Endometrium (tissue), 2 donors: ENCODE measurements around the gene GIGYF2.
"Not testable (repeated sequence)": the region's sequence is repeated elsewhere in the genome, so short reads cannot be mapped to it uniquely, and the experiment has no call there.

ENCODE experiments used
- FAIRE-seq: peaks from 2 replicates; lab custom pipeline; 2012; peaks lifted over from hg19 to GRCh38; lab: Jason Lieb, UNC
- donor health status: control.
- donor health status: control.

GIGYF2 gene, protein sequence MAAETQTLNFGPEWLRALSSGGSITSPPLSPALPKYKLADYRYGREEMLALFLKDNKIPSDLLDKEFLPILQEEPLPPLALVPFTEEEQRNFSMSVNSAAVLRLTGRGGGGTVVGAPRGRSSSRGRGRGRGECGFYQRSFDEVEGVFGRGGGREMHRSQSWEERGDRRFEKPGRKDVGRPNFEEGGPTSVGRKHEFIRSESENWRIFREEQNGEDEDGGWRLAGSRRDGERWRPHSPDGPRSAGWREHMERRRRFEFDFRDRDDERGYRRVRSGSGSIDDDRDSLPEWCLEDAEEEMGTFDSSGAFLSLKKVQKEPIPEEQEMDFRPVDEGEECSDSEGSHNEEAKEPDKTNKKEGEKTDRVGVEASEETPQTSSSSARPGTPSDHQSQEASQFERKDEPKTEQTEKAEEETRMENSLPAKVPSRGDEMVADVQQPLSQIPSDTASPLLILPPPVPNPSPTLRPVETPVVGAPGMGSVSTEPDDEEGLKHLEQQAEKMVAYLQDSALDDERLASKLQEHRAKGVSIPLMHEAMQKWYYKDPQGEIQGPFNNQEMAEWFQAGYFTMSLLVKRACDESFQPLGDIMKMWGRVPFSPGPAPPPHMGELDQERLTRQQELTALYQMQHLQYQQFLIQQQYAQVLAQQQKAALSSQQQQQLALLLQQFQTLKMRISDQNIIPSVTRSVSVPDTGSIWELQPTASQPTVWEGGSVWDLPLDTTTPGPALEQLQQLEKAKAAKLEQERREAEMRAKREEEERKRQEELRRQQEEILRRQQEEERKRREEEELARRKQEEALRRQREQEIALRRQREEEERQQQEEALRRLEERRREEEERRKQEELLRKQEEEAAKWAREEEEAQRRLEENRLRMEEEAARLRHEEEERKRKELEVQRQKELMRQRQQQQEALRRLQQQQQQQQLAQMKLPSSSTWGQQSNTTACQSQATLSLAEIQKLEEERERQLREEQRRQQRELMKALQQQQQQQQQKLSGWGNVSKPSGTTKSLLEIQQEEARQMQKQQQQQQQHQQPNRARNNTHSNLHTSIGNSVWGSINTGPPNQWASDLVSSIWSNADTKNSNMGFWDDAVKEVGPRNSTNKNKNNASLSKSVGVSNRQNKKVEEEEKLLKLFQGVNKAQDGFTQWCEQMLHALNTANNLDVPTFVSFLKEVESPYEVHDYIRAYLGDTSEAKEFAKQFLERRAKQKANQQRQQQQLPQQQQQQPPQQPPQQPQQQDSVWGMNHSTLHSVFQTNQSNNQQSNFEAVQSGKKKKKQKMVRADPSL (N-terminal part only)

GRCh38 chr2:232697059-232697806 is at the start of gene GIGYF2:
Gene GIGYF2 (plus strand): TSS chr2:232697331. CDS start chr2:232735198, 37,867 bp downstream.
- FAIRE-seq = no peak

- FAIRE-seq = no peak
These were observed 48.1 kb upstream of the GIGYF2 start for GRCh38 chr2:232649033-232649432.

- FAIRE-seq = no peak
These were observed 44.7 kb upstream of the GIGYF2 start for GRCh38 chr2:232652505-232652851.

- FAIRE-seq = no peak
These were observed 43.7 kb upstream of the GIGYF2 start for GRCh38 chr2:232653441-232653840.

GRCh38 chr2:232655392-232655791 is 41.7 kb upstream of the GIGYF2 start:
- no peak for FAIRE-seq

DNA sequence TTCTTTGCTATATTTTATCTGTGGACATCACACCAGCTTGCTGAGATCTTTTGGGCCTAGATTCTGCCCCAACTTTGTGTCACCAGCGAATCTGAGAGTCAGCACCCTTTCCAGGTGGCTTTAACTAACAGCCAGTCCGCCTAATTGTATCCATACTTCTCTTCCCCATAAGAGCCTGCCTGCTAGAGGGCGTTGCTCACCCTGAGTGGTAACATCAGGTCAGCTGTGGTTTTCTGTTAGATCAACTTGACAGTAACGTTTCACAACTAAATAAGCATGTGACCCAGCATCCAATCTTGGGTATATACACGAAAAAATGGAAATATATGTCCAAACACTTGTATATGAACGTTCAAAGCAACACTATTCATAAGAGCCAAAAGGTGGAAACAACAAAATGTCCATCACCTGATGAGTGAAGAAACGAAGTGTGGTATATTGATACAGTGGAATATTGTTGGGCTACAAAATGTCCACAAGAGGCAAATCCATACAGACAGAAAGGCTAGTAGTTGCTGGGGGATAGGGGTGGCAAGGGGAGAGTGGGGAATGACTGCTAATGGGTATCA is 38.8 kb upstream of the GIGYF2 start:
- FAIRE-seq = no peak

- FAIRE-seq = no peak
These were observed 37.8 kb upstream of the GIGYF2 start for GRCh38 chr2:232659359-232659758.

GRCh38 chr2:232662486-232663260 is 34.5 kb upstream of the GIGYF2 start:
- FAIRE-seq = no peak

DNA sequence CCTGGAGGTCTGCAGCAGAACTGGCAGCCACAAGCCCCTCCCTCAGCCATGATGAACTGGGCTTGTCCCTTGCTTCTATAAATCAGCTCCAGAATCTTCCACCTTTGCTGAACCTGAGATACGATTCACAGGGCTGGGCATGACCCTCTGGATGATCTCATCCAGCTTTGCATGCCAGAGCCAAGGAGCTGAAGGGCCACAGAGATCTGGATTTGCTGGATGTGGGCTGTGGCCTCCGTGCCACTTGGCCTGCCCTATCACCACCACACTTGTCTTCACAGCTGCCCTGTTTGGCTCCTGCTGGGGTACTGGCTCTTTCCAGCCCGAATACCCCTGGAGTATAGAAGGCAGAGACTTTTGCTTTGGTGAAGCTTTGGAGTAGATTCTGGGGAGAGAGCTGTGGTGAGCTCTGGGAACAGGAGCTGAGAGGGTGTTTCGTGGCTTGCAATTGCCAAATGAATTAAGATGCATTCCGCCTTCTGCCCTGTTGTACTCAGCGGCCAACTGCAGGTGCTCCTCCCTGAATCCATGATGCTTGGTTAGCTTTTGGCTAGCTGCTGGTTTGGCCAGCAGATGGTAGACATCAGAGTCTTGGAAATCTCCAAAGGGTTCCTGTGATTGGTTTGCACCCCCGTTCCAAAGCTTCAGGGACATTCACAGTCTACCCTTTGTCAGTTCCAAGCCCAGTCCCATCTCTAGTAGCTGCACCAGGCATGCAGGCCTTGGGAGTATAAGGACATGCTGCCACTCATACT is 30.9 kb upstream of the GIGYF2 start:
- no peak for FAIRE-seq

DNA sequence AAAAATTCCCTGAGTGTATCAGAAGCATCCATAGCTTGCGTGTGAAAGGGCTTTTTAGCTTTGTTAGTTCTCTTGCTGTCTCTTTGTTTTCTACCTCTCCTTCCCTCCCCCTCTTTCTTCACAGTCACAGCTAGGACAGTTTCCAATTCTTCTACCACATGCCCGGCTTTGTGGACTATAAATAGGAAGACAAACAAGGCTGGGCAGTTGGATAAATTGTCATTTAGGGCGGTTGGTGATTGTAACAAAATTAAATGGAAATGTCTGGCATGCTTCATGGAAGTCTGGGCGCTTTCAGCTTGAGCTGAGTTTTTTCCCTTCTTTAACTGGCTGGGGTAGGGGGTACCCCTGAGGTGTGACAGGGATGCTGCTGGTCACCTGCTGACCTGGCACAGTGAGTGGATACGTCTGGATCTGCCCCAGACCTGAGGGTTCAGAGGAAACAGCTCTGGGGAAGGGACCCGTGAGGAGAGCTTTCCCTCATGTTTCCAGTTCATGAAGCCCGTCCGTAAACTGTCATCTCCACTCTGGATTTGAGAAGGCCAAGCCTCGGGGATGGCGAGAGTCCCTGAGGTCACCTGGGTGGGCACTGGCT is 29.0 kb upstream of the GIGYF2 start:
- FAIRE-seq = no peak

DNA sequence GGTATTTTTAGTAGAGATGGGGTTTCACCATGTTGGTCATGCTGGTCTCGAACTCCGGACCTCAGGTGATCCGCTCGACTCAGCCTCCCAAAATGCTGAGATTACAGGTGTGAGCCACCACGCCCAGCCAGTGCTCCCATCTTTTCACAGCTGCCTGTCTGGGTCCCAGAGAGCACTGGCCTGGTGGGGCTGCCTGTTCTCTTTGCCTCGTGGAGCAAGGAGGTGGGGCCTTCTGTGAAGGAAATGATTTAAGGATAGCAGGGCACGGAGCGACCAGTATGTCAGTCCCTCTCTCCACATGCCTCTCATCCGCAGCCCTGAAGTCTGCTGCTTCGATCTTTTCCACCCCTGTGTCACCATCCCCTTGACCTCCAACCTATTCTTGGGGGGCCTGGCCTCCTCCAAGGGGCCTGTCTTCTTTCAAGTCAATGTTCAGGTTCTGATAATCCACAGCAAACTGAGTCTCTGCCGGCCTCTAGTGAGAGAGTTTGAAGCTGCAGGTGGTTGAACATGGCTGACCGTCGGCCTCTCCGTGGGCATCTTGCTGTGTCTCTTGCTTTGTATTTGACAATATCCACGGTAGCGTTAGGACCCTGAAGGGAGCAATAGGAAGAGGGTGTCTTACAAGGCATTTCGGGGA is 28.2 kb upstream of the GIGYF2 start:
- no peak for FAIRE-seq

GRCh38 chr2:232672588-232672987 is 24.5 kb upstream of the GIGYF2 start:
- no peak for FAIRE-seq

GRCh38 chr2:232674491-232674890 is 22.6 kb upstream of the GIGYF2 start:
- FAIRE-seq = no peak

- no peak for FAIRE-seq
These were observed 21.8 kb upstream of the GIGYF2 start for GRCh38 chr2:232675381-232675780.

DNA sequence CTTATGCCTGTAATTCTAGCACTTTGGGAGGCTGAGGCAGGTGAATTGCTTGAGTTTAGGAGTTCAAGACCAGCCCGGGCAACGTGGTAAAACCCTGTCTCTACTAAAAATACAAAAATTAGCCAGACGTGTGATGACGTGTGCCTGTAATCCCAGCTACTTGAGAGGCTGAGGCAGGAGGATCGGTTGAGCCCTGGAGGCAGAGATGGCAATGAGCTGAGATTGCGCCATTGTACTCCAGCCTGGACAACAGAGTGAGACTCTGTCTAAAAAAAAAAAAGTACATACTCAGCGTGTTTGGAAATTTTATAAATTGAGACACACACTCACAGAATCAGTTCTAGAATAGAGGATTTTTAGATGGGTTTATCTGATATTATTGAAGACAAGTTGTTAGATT is 17.1 kb upstream of the GIGYF2 start:
- FAIRE-seq = no peak

- no peak for FAIRE-seq
These were observed 15.6 kb upstream of the GIGYF2 start for GRCh38 chr2:232681527-232681926.

GRCh38 chr2:232683368-232683767 is 13.8 kb upstream of the GIGYF2 start:
- FAIRE-seq = no peak

DNA sequence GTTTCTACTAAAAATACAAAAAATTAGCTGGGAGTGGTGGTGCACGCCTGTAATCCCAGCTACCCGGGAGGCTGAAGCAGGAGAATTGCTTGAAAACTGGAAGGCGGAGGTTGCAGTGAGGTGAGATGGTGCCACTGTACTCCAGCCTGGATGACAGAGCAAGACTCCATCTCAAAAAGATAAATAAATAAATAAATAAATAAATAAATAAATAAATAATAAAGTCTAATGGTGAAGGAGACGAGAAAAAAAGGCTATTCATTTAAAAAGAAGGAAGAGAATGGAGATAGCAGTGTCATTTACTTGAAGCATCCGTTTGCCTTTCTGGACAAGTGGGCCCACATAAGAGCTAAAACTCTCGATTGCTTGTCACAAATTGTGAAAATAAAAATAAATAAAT is 11.7 kb upstream of the GIGYF2 start:
- FAIRE-seq = not testable (repeated sequence)
